Endothelial cell of umbilical vein (primary cell): ENCODE measurements around the gene KCTD2. TPM values are rescaled to one million over a fixed set of nuclear protein-coding genes. Genes with fewer than 3 reads are reported as not detected.

Source experiments
- BruUV-seq: library from RNA; stranded (reverse); fragments of 400-500 nt; replicated peaks from 2 replicates; lab custom pipeline; 2021; lab: Mats Ljungman, UMichigan
- CTCF ChIA-PET: fragments of 300-600, 350-600 bp; sonication (Branson Sonifier 250); formaldehyde crosslinking; loops from one replicate; lab custom pipeline; 2021; ENCODE audit warnings: antibody characterized with exemption, inconsistent platforms; lab: Charles Lee
- POLR2A ChIA-PET: fragments of 300-600, 350-600 bp; sonication (Branson Sonifier 250); formaldehyde crosslinking; loops from one replicate; lab custom pipeline; 2021; ENCODE audit warnings: antibody characterized with exemption, inconsistent platforms; lab: Charles Lee
- DNase-seq: peaks from one replicate; pipeline ENCODE4 v3.0.0-alpha.2; 2011; ENCODE audit warnings: low read depth, low spot score
- FAIRE-seq: peaks from 2 replicates; lab custom pipeline; 2011; peaks lifted over from hg19 to GRCh38; lab: Jason Lieb, UNC
- H2AFZ ChIP-seq: 2 replicates; pipeline ENCODE4 v1.6.0; 2012; ENCODE audit warnings: low read depth, low read length, control low read depth, inconsistent platforms
- H3K27ac ChIP-seq: 2 replicates; pipeline ENCODE4 v1.5.1; 2011; ENCODE audit warnings: low read depth, mild to moderate bottlenecking, control low read depth, low read length, moderate library complexity; ENCODE audit not compliant: insufficient read depth
- H3K27me3 ChIP-seq, 2 experiments: 2 replicates each; pipeline versions ENCODE4 v1.6.0 to v1.6.1; 2011; ENCODE audit warnings: low read length in 2 of 2, mixed read lengths in 1 of 2; ENCODE audit not compliant: control insufficient read depth in 2 of 2, insufficient read depth in 2 of 2
- H3K36me3 ChIP-seq, 2 experiments: 2 replicates in 1 of 2; 3 replicates in 1 of 2; pipeline ENCODE4 v1.5.1; 2011; ENCODE audit warnings: low read length in 2 of 2, mild to moderate bottlenecking in 1 of 2, moderate library complexity in 1 of 2; ENCODE audit not compliant: control insufficient read depth in 2 of 2, insufficient read depth in 2 of 2; ENCODE audit errors: extremely low read depth in 1 of 2
- H3K4me1 ChIP-seq: 3 replicates; pipeline ENCODE4 v1.5.1; 2011; ENCODE audit warnings: mild to moderate bottlenecking, low read length; ENCODE audit not compliant: control insufficient read depth, insufficient read depth; ENCODE audit errors: extremely low read depth
- H3K4me2 ChIP-seq: 2 replicates; pipeline ENCODE4 v1.6.1; 2011; ENCODE audit warnings: low read length, control low read depth, mixed read lengths; ENCODE audit not compliant: insufficient read depth
- H3K4me3 ChIP-seq, 3 experiments: fragments of 200-600 bp in 1 of 3; sonication (generic), shearing (Covaris generic) in 1 of 3; replicated peaks in 1 of 3; 2 replicates each; pipeline ENCODE4 v1.5.1; 2011 to 2016; ENCODE audit warnings: control low read depth in 3 of 3, low read length in 3 of 3, mild to moderate bottlenecking in 2 of 3, inconsistent platforms in 1 of 3, low read depth in 1 of 3, moderate library complexity in 1 of 3; ENCODE audit not compliant: insufficient read depth in 1 of 3
- H3K79me2 ChIP-seq: 2 replicates; pipeline ENCODE4 v1.6.0; 2012; ENCODE audit warnings: low read length, inconsistent platforms; ENCODE audit not compliant: control insufficient read depth, insufficient read depth
- H3K9ac ChIP-seq: replicated peaks from 2 replicates; pipeline ENCODE3; 2011; ENCODE audit warnings: low read length, control low read depth; ENCODE audit not compliant: insufficient read depth; ENCODE audit errors: extremely low read depth
- H3K9me1 ChIP-seq: replicated peaks from 3 replicates; pipeline ENCODE4 v1.6.0; 2011; ENCODE audit warnings: mild to moderate bottlenecking, low read length; ENCODE audit not compliant: control insufficient read depth, insufficient read depth; ENCODE audit errors: extremely low read depth
- H3K9me3 ChIP-seq: replicated peaks from 2 replicates; pipeline ENCODE4 v1.5.1; 2012; ENCODE audit warnings: low read length, inconsistent platforms; ENCODE audit not compliant: control insufficient read depth, insufficient read depth
- H4K20me1 ChIP-seq: replicated peaks from 2 replicates; pipeline ENCODE3; 2011; ENCODE audit warnings: mild to moderate bottlenecking, low read length; ENCODE audit not compliant: control insufficient read depth, insufficient read depth; ENCODE audit errors: extremely low read depth
- GATA2 ChIP-seq: IDR thresholded peaks from 2 replicates; pipeline ENCODE4 v1.7.0; 2011; ENCODE audit warnings: low read depth, mild to moderate bottlenecking, moderate library complexity, mixed read lengths, low read length; ENCODE audit not compliant: insufficient read length, insufficient read depth
- POLR2A ChIP-seq: IDR thresholded peaks from 2 replicates; pipeline ENCODE4 v1.6.1; 2012; ENCODE audit warnings: low read depth, mild to moderate bottlenecking, control low read depth, low read length
- POLR2AphosphoS5 ChIP-seq: IDR thresholded peaks from 2 replicates; pipeline ENCODE4 v1.6.1; 2012; ENCODE audit warnings: low read depth, mild to moderate bottlenecking, control low read depth, low read length, moderate library complexity; ENCODE audit not compliant: insufficient read depth
- dilution Hi-C: fragments of 300-500 bp; cut with MboI; formaldehyde crosslinking; loops from one replicate; pipeline ENCODE4 v1.15.0; 2019; ENCODE audit warnings: low sequenced_read_pairs; ENCODE audit not compliant: extremely low pct_ligation_motif_present
- intact Hi-C: fragments of 100-400 bp; cut with micrococcal nuclease; formaldehyde crosslinking; loops from one replicate; pipeline ENCODE4 v1.10.0; 2022
- polyA plus RNA-seq, 4 experiments: library from polyadenylated mRNA; depleted of rRNA in 3 of 4; stranded (reverse) in 3 of 4; unstranded in 1 of 4; fragments of >200 nt; gene quantifications; 2 replicates each; pipeline versions ENCODE4 v1.2.1 to v1.2.3, GENCODE V29; 2011 to 2012; ENCODE audit warnings: missing spikeins in 1 of 4
- total RNA-seq: library from RNA; stranded (reverse); gene quantifications from 2 replicates; pipeline ENCODE4 v1.2.3, GENCODE V29; 2021
- TF ChIP-seq, protein P1 (sequence below), 2 donors: IDR thresholded peaks; 1 replicate in 1 of 2; 2 replicates in 1 of 2; pipeline ENCODE4 v1.5.1; 2011; ENCODE audit warnings: low read length in 2 of 2, mild to moderate bottlenecking in 2 of 2, moderate library complexity in 2 of 2, control low read depth in 1 of 2, inconsistent platforms in 1 of 2, low read depth in 1 of 2; ENCODE audit not compliant: insufficient read depth in 1 of 2; ENCODE audit errors: extremely low read depth in 1 of 2

KCTD2 gene
- total and polyA plus RNA-seq, 2 donors (not counting 3 experiments of a cell fraction or from before 2014, with no cell fraction given), result 23.2 to 24.8 TPM

DNA sequence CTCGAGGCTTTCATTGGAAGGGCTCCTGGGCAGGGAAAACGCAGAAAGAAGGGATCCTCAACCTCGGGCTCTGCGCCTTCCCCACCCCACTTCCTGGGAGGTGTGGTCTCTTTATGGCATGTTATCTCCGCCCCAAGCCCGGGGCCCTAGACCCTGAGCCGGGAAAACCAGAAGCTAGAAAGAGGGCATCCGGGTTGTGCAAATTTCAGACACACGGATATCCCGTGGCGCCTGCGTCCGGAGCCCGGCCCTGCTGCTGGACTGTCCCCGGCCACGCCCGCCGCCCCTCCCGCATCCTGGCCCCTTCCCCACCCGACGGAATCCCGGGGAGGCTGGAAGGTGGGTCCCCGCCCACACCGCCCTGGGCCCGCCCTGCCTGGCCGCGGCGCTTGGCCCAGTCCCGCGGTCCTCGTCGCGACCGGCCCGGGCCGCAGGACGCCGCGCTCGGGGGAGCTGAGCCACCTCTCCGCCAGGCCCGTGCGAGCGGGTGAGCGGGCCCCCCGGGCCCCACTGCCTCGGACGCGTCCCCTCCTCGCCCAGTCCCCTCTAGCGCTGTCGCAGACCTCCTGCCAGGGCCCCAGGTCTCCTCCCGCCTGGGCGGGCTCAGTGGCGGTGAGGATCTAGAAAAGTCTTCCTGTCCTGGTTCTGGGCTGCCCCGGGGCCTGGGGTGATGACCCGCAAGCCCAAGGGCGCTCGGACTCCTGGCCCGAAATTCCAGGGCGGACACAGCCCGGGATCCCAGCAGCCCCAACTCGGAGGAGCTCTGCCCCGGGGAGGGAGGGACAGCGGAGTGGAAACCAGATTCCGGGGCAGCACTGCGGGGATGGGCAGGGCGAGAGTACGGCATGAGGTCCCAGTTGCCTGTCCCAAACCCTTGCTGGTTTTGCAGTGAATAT lies 40.8 kb downstream of the KCTD2 start, which contains the start of gene SLC16A5:
TSS of gene SLC16A5 (plus strand) at position 397 of the 896 bp plus-strand sequence. CDS start 5,683 bp downstream, outside the sequence.
- peak within 1 kb of the TSS; percentile 23 to 52 (median 46) for H3K4me3 ChIP-seq
- intact Hi-C loops (loop anchor here (1.0 to 2.0 kb wide), 5 partner anchors 8 to 53 kb away; partner anchors contain the start of gene ATP5PD), dilution Hi-C loops (no loop called here)
- ChIA-PET POLR2A (interaction anchor here (0.6 to 1.1 kb wide), 5 partner anchors 9 to 1473 kb away, joined by 3 to 9 read pairs (median 5); no protein-coding TSS in a partner anchor), CTCF (interaction anchor here (1.1 to 4.1 kb wide), 9 partner anchors 10 to 126 kb away, joined by 3 to 35 read pairs (median 8); no protein-coding TSS in a partner anchor)
- no peaks in the 10 kb centered on the region for H3K27me3 ChIP-seq
- H2AFZ ChIP-seq, result peak within 1 kb of the TSS; percentile 61
- peaks cover 42% of the 10 kb centered on the region for H3K4me1 ChIP-seq
- no peaks in the 10 kb centered on the region for H3K36me3 ChIP-seq
- peak; percentile 97 for FAIRE-seq
- TF ChIP-seq POLR2A, result peak; percentile 74
- TF ChIP-seq GATA2, result peak; percentile 12
- TF ChIP-seq, protein P1, sequence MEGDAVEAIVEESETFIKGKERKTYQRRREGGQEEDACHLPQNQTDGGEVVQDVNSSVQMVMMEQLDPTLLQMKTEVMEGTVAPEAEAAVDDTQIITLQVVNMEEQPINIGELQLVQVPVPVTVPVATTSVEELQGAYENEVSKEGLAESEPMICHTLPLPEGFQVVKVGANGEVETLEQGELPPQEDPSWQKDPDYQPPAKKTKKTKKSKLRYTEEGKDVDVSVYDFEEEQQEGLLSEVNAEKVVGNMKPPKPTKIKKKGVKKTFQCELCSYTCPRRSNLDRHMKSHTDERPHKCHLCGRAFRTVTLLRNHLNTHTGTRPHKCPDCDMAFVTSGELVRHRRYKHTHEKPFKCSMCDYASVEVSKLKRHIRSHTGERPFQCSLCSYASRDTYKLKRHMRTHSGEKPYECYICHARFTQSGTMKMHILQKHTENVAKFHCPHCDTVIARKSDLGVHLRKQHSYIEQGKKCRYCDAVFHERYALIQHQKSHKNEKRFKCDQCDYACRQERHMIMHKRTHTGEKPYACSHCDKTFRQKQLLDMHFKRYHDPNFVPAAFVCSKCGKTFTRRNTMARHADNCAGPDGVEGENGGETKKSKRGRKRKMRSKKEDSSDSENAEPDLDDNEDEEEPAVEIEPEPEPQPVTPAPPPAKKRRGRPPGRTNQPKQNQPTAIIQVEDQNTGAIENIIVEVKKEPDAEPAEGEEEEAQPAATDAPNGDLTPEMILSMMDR (IDR thresholded peaks at IDR 0.05; ENCODE audit: extremely low read depth in 1 of 2, insufficient read depth in 1 of 2, low read depth in 1 of 2, low read length in 2 of 2), result no peak
- peak; percentile 96 for TF ChIP-seq POLR2AphosphoS5
- no peaks in the 10 kb centered on the region for H3K9me3 ChIP-seq
- H3K9ac ChIP-seq, result peak within 1 kb of the TSS; percentile 86
- TSS peak; percentile 64 for BruUV-seq
- H4K20me1 ChIP-seq, result no peaks in the 10 kb centered on the region
- peak; percentile 81 for DNase-seq
- H3K27ac ChIP-seq, result peak within 1 kb of the TSS; percentile 88
- H3K9me1 ChIP-seq, result no peaks in the 10 kb centered on the region
- H3K4me2 ChIP-seq, result peak within 1 kb of the TSS; percentile 33
- no peaks in the 10 kb centered on the region for H3K79me2 ChIP-seq
